ENCODE measurements around the gene EPHB6.

EPHB6 gene

DNA sequence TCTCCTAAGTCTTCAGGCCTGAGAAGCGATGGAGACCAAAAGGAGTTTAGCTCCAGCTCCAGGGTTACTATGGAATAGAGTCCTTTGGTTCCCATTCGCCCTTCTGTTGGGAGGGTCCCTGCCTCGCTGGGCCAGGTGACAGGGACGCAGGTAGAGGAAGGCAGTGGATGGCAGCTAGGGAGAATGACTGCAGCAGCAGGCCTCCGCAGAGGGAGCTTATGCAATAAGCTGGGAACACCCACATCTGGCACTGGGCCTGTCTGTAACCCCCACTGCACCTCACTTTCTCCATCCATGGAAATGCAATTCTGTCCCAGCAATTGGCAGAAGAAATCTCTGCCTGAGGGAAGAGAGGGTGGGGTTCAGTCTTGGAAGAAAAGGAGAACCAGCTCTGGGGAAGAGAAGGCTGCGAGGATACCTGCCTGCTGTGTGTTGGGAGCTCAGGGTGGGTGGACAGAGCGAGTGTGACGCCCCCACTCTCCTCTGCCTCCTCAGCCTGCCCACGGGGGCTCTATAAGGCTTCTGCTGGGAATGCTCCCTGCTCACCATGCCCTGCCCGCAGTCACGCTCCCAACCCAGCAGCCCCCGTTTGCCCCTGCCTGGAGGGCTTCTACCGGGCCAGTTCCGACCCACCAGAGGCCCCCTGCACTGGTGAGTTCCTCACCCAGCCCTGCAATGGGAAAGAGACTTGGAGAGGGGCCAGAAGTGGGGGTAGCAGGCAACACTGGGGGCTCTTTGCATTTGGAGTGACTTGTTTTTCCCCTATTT lies 10.3 kb downstream of the EPHB6 start:
- no peak for DNase-seq (ENCODE audit: low read depth)

DNA sequence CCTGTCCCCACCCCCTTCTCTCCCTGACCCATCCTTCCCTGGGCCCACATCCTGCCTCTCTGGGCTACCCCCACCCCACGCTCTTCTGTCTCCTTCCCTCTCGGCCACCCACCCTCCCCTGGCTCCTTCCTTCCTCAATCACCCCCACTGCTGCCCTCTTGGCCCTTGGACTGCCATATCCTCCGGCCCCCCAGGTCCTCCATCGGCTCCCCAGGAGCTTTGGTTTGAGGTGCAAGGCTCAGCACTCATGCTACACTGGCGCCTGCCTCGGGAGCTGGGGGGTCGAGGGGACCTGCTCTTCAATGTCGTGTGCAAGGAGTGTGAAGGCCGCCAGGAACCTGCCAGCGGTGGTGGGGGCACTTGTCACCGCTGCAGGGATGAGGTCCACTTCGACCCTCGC lies 10.9 kb downstream of the EPHB6 start:
- no peak for DNase-seq (ENCODE audit: low read depth)

DNA sequence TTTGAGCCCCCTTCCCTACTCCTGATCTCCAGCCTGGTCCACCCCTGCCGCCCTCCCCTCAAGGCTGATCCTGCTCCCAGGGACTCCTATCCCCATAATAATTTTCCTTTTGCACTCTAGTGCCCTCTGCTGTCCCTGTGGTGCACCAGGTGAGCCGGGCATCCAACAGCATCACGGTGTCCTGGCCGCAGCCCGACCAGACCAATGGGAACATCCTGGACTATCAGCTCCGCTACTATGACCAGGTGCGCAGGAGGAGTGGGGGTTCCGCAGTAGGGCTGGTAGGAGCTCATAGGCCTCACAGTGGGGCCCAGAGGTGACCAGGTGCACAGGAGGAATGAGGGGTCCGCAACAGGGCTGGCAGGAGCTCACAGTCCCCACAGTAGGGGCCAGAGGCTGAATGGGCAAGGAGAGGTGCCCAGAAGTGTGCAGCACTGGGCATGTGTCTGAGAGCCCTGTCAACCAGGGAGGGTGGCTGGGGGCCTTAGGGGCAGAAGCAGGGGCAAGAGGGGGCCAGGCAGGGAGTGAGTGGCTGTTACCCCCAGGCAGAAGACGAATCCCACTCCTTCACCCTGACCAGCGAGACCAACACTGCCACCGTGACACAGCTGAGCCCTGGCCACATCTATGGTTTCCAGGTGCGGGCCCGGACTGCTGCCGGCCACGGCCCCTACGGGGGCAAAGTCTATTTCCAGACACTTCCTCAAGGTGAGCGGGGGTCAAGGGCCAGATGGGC lies 11.7 kb downstream of the EPHB6 start:
- DNase-seq (ENCODE audit: low read depth) = no peak

GRCh38 chr7:142867097-142867378 lies 12.2 kb downstream of the EPHB6 start:
- no peak for DNase-seq (ENCODE audit: low read depth)

GRCh38 chr7:142867398-142868187 lies 12.7 kb downstream of the EPHB6 start:
- DNase-seq (ENCODE audit: low read depth) = no peak

GRCh38 chr7:142868188-142868985 lies 13.5 kb downstream of the EPHB6 start:
- no peak for DNase-seq (ENCODE audit: low read depth)

DNA sequence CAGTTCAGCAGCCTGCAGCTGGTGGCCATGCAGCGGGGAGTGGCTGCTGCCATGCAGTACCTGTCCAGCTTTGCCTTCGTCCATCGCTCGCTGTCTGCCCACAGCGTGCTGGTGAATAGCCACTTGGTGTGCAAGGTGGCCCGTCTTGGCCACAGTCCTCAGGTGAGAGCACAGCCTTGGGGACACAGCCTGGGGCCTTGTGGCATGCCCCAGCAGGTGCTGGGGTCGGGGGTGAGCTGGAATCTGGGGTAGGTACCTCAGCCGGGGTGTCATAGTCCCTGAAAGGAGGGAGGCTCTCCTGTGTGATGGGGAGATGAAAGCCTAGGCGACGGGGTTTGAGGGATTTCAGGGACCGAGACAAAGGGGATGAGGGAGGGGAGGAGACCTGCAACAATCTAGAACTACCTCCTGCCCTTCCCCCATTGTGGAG lies 14.1 kb downstream of the EPHB6 start:
- no peak for DNase-seq (ENCODE audit: low read depth)

DNA sequence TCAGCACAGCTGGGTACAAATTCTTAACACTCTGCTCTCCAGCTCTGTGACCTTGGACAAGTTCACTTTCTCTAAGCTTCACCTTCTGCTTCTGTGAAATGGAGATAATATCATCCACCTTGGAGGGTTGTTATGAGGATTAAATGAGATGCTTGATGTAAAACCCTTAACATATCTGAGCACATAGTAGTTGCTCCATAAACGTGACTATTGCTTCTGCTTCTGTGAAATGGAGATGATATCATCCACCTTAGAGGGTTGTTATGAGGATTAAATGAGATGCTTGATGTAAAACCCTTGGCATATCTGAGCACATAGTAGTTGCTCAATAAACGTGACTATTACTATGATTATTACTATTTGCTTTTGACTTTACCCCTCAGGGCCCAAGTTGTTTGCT lies 14.6 kb downstream of the EPHB6 start:
- no peak for DNase-seq (ENCODE audit: low read depth)

- DNase-seq (ENCODE audit: low read depth) = no peak
Observed at GRCh38 chr7:142870147-142870559, 15.3 kb downstream of the EPHB6 start.

GRCh38 chr7:142870566-142871259 lies 15.8 kb downstream of the EPHB6 start:
- DNase-seq (ENCODE audit: low read depth) = no peak

- no peak for DNase-seq (ENCODE audit: low read depth)
Observed at GRCh38 chr7:142871260-142872105, 16.6 kb downstream of the EPHB6 start.

DNA sequence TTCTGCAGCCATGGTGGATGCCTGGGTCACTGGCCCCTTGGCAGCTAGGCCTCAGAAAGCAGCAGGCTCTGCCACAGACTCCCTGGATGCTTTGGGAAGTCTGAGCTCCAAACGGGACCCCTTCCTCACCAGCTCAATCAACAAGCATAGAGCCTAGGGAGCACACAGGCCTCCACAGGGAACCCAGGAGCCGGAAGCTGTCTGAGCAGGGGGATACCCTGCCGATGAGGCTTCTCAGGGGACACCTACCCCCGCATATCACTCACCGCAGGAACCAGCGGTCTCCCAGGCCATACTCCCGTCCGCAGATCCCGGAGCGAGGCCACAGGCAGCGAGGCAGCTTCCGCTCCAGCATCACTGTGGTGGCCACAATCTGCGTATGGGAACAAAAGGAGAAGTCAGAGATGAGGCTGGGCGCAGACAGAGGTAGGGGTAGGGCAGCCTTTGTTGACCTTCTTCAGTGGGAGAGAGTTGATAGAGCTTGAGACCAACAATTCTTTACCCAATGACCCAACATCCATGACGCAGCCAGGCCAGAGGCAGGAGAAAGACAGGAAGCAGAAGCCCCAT lies 17.3 kb downstream of the EPHB6 start:
- no peak for DNase-seq (ENCODE audit: low read depth)

GRCh38 chr7:142873281-142873784 lies 18.5 kb downstream of the EPHB6 start:
- no peak for DNase-seq (ENCODE audit: low read depth)

DNA sequence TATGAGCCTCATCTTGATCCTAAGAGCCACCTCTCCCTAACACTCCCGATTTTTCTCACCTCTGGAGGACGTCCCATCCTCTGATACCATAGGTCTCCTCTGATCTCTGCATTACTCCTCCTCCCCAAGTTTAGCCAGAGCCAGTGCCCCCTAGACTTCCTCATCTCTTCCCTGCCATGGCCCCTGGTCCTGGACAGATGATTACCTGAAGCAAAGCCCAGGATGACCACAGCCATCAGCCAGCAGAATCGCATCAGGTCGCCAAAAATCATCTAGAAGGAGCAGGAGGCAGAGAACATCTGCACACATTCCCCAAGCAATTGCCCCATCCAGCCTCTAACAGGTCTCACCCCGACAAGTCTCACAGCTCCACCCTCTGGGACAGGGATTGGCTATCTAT lies 19.0 kb downstream of the EPHB6 start:
- DNase-seq (ENCODE audit: low read depth) = no peak

DNA sequence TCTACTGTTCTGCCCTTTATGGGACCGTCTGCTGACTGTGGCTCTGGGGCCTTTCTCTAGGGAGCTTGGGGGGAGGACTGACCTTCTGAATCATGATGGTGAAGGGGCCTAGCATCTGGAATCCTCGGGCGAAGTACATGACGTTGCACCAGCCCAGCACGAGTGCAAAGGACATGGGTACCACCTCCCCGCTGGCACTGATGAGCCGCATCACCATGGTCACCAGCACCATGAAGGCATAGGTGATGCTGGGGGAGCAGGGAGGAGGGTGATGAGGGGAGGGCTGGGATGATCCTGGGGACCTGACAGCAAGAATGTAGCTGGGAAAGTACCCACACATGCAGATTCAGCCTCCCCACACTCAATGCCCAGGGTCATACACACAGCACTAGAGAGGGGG lies 19.5 kb downstream of the EPHB6 start:
- no peak for DNase-seq (ENCODE audit: low read depth)

DNA sequence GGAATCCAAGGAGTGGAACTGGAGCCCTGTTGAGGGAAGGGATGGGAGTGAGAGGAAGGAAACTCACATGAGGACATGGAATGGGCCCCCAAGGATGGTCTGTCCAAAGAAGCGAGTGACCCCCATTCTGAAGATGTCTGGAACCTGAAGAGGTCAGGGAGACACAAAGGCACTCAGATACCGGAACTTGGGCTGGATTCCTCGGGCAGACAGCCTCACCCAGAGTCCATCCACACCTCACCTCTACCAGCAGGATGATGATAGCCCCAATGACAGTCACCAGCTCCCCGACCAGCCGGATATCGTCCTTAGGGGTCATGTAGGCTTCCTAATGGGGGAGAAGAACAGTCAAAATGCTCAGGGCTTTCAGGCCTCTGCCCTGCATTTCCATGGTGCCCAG lies 20.0 kb downstream of the EPHB6 start:
- no peak for DNase-seq (ENCODE audit: low read depth)

DNA sequence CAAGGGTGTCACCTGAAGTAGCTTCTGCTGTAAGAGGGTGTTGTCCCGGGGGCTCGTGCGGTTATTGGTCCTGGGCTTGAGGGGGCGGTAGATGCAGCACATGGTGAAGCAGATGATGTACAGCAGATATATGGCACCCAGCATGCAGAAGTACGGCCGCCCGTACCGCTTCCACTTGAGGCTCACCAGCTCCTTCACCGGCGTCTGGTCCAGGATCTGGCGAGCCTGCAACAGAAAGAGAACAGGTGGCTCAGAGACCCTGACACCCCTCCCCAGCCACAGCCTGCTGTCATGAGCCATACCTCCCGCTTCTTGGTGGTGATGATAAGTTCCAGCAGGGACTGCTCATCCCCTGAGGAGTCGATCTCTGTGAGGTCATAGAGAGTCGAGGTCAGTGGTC lies 20.6 kb downstream of the EPHB6 start:
- DNase-seq (ENCODE audit: low read depth) = no peak

DNA sequence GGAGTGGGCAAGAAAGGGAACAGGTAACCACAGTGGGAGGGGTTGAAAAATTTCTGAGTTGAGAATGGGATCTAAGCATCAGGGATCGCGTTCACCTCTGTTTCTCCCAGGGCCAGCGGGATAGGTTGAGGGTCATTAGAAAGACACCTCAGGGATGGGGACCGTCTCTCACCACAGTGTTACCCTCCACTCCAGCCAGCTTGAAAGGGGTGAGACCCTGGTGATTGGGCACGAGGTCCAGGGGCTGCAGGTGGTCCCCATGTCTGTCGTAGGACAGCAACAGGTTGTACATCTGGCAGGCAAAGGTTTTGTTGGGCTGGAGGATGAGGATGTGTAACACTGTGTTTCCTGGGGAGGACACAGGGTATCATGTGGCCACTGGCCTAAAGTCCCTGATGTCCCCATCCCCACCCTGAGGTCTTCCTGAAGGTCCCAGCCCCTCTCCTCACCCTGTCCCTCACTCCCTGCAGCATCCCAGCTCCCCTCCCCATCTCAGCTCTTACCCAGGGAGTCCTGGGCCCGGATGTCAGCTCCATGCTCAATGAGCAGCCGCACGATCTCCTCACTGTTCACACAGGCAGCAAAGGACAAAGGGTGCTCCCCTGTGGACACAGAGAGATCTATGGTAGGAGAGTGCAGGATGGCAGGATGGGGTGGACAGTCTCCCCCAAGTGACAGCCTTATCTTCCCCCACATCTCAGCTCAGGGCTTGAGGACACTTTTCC lies 21.5 kb downstream of the EPHB6 start:
- DNase-seq (ENCODE audit: low read depth) = no peak

Measured in stimulated activated CD8-positive, alpha-beta memory T cell treated with anti-CD3 and anti-CD28 coated beads, Interleukin-12 subunit alpha, Interleukin-12 subunit beta, amount 100 ng/mL, for 1 hour (primary cell).